NT2/D1 (cell line): ENCODE data around the gene FAM3D.

ENCODE experiments used
- SUZ12 ChIP-seq: IDR thresholded peaks from 2 replicates; pipeline ENCODE4 v1.6.1; 2011; ENCODE audit not compliant: insufficient read length, insufficient read depth; ENCODE audit errors: extremely low read depth
- YY1 ChIP-seq: IDR thresholded peaks from 2 replicates; pipeline ENCODE4 v1.6.1; 2011; ENCODE audit not compliant: insufficient read length, insufficient read depth

- TF ChIP-seq SUZ12 (no peak), YY1 (no peak)
Observed at GRCh38 chr3:58613236-58614132, 53.1 kb downstream of the FAM3D start.
